ENCODE data around the gene MAT2A. TPM values are rescaled to one million over a fixed set of nuclear protein-coding genes. Genes with fewer than 3 reads are reported as not detected.
A peak's percentile ranks its signal among the peaks of the same experiment; 100 is the strongest.

Gene MAT2A
- total RNA-seq, 3 donors from 2014 or later (not counting 1 experiment from before 2014, with no cell fraction given) = 116 to 141 (median 135) TPM

- intact Hi-C loops (cut with micrococcal nuclease) = loop anchor here (1.0 to 5.0 kb wide), 4 partner anchors 41 to 233 kb away; partner anchors contain the start of genes C2orf68, ELMOD3, RETSAT and TMEM150A
- Histone ChIP-seq H3K4me1 (ENCODE audit: control insufficient read depth, insufficient read depth, low read length) (peaks cover 17% of the 10 kb centered on the region), H3K27ac (ENCODE audit: low read length) (peak within 1 kb of the TSS; percentile 71), H3K27me3 (ENCODE audit: control insufficient read depth, insufficient read depth, low read length) (no peaks in the 10 kb centered on the region), H3K9me3 (ENCODE audit: control insufficient read depth, insufficient read depth, low read length) (no peaks in the 10 kb centered on the region), H3K36me3 (ENCODE audit: control insufficient read depth, insufficient read depth, low read length) (peaks cover under 1% of the 10 kb centered on the region), H3K4me3 (ENCODE audit: low read length) (peak within 1 kb of the TSS; percentile 67)
- peak; percentile 95 to 98 (median 95) for ATAC-seq
- H3K9me3 Mint-ChIP-seq = no peaks in the 10 kb centered on the region
- H3K27me3 Mint-ChIP-seq (ENCODE audit: low read depth in 2 of 2) = no peaks in the 10 kb centered on the region
- DNase-seq = peak; percentile 86 to 97
- H3K4me3 Mint-ChIP-seq = peak within 1 kb of the TSS; percentile 95
- H3K36me3 Mint-ChIP-seq = no peaks in the 10 kb centered on the region
- no peak for TF ChIP-seq CTCF (IDR thresholded peaks at IDR 0.05)
- H3K27ac Mint-ChIP-seq = peak within 1 kb of the TSS; percentile 91 to 95
- peaks cover 19 to 24% of the 10 kb centered on the region in 2 donors for H3K4me1 Mint-ChIP-seq
- 3% methylated on average over 63 of the region's 64 CpGs for WGBS (ENCODE audit: insufficient coverage)
Measured at GRCh38 chr2:85561280-85562212, 22.6 kb downstream of the MAT2A start, which contains the start of gene GGCX. TSS of gene GGCX (minus strand) at chr2:85561493. CDS start at chr2:85561428, 65 bp downstream.

- intact Hi-C loops (cut with micrococcal nuclease) = loop anchor here (5.0 kb wide), 1 partner anchor 38 kb away; the partner anchor contains the start of gene TMEM150A
- ATAC-seq (no peak), DNase-seq (no peak)
- no peak overlapping the region for H3K27ac ChIP-seq (ENCODE audit: low read length)
- no peak for TF ChIP-seq CTCF (IDR thresholded peaks at IDR 0.05)
- WGBS (ENCODE audit: insufficient coverage) = 91% methylated on average over 5 of the region's 5 CpGs
- peaks cover 18 to 19% of the 10 kb centered on the region in 2 donors for H3K4me1 Mint-ChIP-seq
- no peaks in the 10 kb centered on the region for H3K36me3 Mint-ChIP-seq
- no peaks in the 10 kb centered on the region for H3K9me3 Mint-ChIP-seq
- H3K4me3 Mint-ChIP-seq = peak overlapping the region; percentile 52
- H3K4me3 ChIP-seq (ENCODE audit: low read length) = no peak overlapping the region
- no peaks in the 10 kb centered on the region for H3K27me3 Mint-ChIP-seq (ENCODE audit: low read depth in 2 of 2)
- H3K9me3 ChIP-seq (ENCODE audit: control insufficient read depth, insufficient read depth, low read length) = no peaks in the 10 kb centered on the region
- H3K27ac Mint-ChIP-seq = no peak overlapping the region
- H3K36me3 ChIP-seq (ENCODE audit: control insufficient read depth, insufficient read depth, low read length) = no peaks in the 10 kb centered on the region
- H3K27me3 ChIP-seq (ENCODE audit: control insufficient read depth, insufficient read depth, low read length) = no peaks in the 10 kb centered on the region
- H3K4me1 ChIP-seq (ENCODE audit: control insufficient read depth, insufficient read depth, low read length) = peaks cover 17% of the 10 kb centered on the region
Measured at GRCh38 chr2:85564144-85564563, 25.2 kb downstream of the MAT2A start.

DNA sequence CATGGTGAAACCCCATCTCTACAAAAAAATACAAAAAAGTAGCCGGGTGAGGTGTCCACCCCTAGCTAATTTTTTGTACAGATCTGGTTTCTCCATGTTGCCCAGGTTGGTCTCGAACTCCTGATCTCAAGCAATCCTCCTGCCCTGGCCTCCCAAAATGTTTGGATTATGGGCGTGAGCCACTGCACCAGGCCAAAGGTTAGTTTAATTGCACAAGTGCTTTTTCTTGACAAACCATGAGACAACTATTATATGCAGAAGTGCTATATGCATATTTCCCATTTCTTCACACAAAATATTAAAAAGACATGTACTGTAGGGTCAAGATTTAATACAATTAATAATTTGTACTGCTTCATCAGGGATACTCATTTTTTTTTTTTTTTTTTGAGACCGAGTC, 27.3 kb downstream of the MAT2A start:
- intact Hi-C loops (cut with micrococcal nuclease) = no loop called here
- no peak for TF ChIP-seq CTCF (IDR thresholded peaks at IDR 0.05)
- Histone ChIP-seq H3K27me3 (ENCODE audit: control insufficient read depth, insufficient read depth, low read length) (no peaks in the 10 kb centered on the region), H3K4me1 (ENCODE audit: control insufficient read depth, insufficient read depth, low read length) (peaks cover 7% of the 10 kb centered on the region), H3K36me3 (ENCODE audit: control insufficient read depth, insufficient read depth, low read length) (no peaks in the 10 kb centered on the region), H3K27ac (ENCODE audit: low read length) (no peak overlapping the region), H3K4me3 (ENCODE audit: low read length) (no peak overlapping the region), H3K9me3 (ENCODE audit: control insufficient read depth, insufficient read depth, low read length) (no peaks in the 10 kb centered on the region)
- Mint-ChIP-seq H3K36me3 (no peaks in the 10 kb centered on the region), H3K27ac (no peak overlapping the region), H3K4me3 (no peak overlapping the region), H3K27me3 (ENCODE audit: low read depth in 2 of 2) (peaks cover 6 to 15% of the 10 kb centered on the region in 2 donors), H3K4me1 (peaks cover 0 to 4% of the 10 kb centered on the region in 2 donors), H3K9me3 (no peaks in the 10 kb centered on the region)
- DNase-seq = no peak
- ATAC-seq = no peak
- 97% methylated on average over 4 of the region's 4 CpGs for WGBS (ENCODE audit: insufficient coverage)

Measured in natural killer cell (primary cell).